DOHH2 (cell line): ENCODE data around the gene ATP10B.

Experiments
- H3F3A ChIP-seq: fragments of 200-600 bp; sonication (generic), shearing (Covaris generic); 2 replicates; pipeline ENCODE4 v1.6.0; 2016; ENCODE audit warnings: antibody characterized with exemption, mild to moderate bottlenecking; ENCODE audit not compliant: control insufficient read depth, insufficient read depth
- H3K27ac ChIP-seq: fragments of 200-600 bp; sonication (generic); 2 replicates; pipeline ENCODE4 v1.5.1; 2014; ENCODE audit warnings: low read depth, mild to moderate bottlenecking, low read length, moderate library complexity
- H3K27me3 ChIP-seq: fragments of 200-600 bp; sonication (generic); 2 replicates; pipeline ENCODE4 v1.6.1; 2014; ENCODE audit warnings: mild to moderate bottlenecking, low read length, mixed read lengths; ENCODE audit not compliant: control insufficient read depth
- H3K36me3 ChIP-seq: fragments of 200-600 bp; sonication (generic); 2 replicates; pipeline ENCODE4 v1.6.1; 2014; ENCODE audit warnings: mild to moderate bottlenecking, low read length, moderate library complexity, mixed read lengths; ENCODE audit not compliant: control insufficient read depth
- H3K4me1 ChIP-seq: fragments of 200-600 bp; sonication (generic); 2 replicates; pipeline ENCODE4 v1.6.1; 2014; ENCODE audit warnings: mild to moderate bottlenecking, low read length, mixed read lengths; ENCODE audit not compliant: control insufficient read depth
- H3K4me2 ChIP-seq: fragments of 200-600 bp; sonication (generic); 2 replicates; pipeline ENCODE4 v1.6.0; 2014; ENCODE audit warnings: mild to moderate bottlenecking, low read length, moderate library complexity
- H3K4me3 ChIP-seq: fragments of 200-600 bp; sonication (generic); 2 replicates; pipeline ENCODE4 v1.5.1; 2014; ENCODE audit warnings: mild to moderate bottlenecking, low read length, mixed read lengths
- H3K79me2 ChIP-seq: fragments of 200-600 bp; sonication (generic); 2 replicates; pipeline ENCODE4 v1.6.1; 2014; ENCODE audit warnings: mild to moderate bottlenecking, low read length, mixed read lengths; ENCODE audit not compliant: control insufficient read depth
- H3K9me2 ChIP-seq: fragments of 200-600 bp; sonication (generic); replicated peaks from 2 replicates; pipeline ENCODE4 v1.6.1; 2014; ENCODE audit warnings: mild to moderate bottlenecking, low read length, mixed read lengths; ENCODE audit not compliant: control insufficient read depth
- H3K9me3 ChIP-seq: fragments of 200-600 bp; sonication (generic); 2 replicates; pipeline ENCODE4 v1.6.1; 2014; ENCODE audit warnings: antibody characterized with exemption, low read length, mixed read lengths; ENCODE audit not compliant: control insufficient read depth, insufficient read depth
- H4K20me1 ChIP-seq: fragments of 200-600 bp; sonication (generic); 2 replicates; pipeline ENCODE4 v1.6.0; 2014; ENCODE audit warnings: low read depth, mild to moderate bottlenecking, antibody characterized with exemption, low read length, moderate library complexity; ENCODE audit not compliant: control insufficient read depth, insufficient read depth
- CTCF ChIP-seq: fragments of 200-600 bp; sonication (generic); IDR thresholded peaks from one replicate; pipeline ENCODE4 v1.5.1; 2014; ENCODE audit warnings: antibody characterized with exemption, mild to moderate bottlenecking, low read depth, low read length; ENCODE audit not compliant: poor library complexity, severe bottlenecking
- EZH2phosphoT487 ChIP-seq: fragments of 200-600 bp; sonication (generic); IDR thresholded peaks from 2 replicates; pipeline ENCODE4 v1.6.1; 2017; ENCODE audit warnings: borderline replicate concordance, mild to moderate bottlenecking, antibody characterized with exemption, low read length, moderate library complexity, mixed read lengths

Gene ATP10B

DNA sequence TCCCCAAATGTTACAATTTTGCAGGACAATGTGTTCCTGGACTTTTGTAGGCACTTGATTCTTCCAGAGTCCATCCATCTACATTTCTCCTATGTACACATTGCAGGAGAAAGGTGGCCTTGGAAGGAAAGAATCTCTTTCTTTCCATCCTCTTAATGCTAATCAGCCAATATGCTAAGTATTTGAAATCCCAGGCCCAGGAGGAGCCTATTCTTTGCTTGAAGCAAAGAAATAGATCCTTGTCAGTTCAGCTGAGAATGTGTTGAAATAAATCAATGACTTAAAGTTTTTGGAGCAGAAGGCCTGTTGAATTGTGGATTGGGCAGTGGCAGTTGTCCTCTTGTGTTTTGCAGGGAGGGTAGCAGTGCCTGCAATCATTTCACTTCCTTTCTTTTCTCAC is 317.1 kb downstream of the ATP10B start:
- Histone ChIP-seq H3K4me1 (no peaks in the 10 kb centered on the region), H3K4me3 (no peak overlapping the region), H3K27ac (no peak overlapping the region), H3K9me3 (no peaks in the 10 kb centered on the region), H3K9me2 (no peaks in the 10 kb centered on the region), H4K20me1 (no peaks in the 10 kb centered on the region), H3K27me3 (no peaks in the 10 kb centered on the region), H3K36me3 (no peaks in the 10 kb centered on the region), H3K79me2 (no peaks in the 10 kb centered on the region), H3F3A (no peaks in the 10 kb centered on the region), H3K4me2 (no peak overlapping the region)
- TF ChIP-seq CTCF (no peak), EZH2phosphoT487 (no peak)

DNA sequence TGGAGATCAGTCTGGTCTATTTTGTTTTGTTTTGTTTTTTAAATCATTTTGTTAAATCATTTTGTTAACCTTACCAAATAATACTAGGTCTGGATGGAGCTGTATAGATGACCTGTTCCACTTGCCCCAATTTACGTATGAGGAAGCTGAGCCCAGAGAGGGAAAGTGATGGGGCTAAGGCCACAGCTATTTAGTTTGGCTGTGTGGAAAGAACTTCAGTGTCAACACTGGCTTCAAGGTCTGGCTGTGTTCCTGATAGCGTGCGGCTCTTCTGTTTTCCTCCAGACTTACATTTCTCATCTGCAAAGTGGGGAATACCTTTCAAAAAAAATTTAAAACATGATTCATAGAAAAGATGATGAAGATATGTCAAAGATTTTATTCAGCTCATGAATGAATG is 317.9 kb downstream of the ATP10B start:
- Histone ChIP-seq H3F3A (no peaks in the 10 kb centered on the region), H3K27ac (no peak overlapping the region), H3K9me3 (no peaks in the 10 kb centered on the region), H3K4me3 (no peak overlapping the region), H4K20me1 (no peaks in the 10 kb centered on the region), H3K36me3 (no peaks in the 10 kb centered on the region), H3K27me3 (no peaks in the 10 kb centered on the region), H3K79me2 (no peaks in the 10 kb centered on the region), H3K9me2 (no peaks in the 10 kb centered on the region), H3K4me2 (no peak overlapping the region), H3K4me1 (no peaks in the 10 kb centered on the region)
- TF ChIP-seq CTCF, result no peak
- no peak for TF ChIP-seq EZH2phosphoT487

DNA sequence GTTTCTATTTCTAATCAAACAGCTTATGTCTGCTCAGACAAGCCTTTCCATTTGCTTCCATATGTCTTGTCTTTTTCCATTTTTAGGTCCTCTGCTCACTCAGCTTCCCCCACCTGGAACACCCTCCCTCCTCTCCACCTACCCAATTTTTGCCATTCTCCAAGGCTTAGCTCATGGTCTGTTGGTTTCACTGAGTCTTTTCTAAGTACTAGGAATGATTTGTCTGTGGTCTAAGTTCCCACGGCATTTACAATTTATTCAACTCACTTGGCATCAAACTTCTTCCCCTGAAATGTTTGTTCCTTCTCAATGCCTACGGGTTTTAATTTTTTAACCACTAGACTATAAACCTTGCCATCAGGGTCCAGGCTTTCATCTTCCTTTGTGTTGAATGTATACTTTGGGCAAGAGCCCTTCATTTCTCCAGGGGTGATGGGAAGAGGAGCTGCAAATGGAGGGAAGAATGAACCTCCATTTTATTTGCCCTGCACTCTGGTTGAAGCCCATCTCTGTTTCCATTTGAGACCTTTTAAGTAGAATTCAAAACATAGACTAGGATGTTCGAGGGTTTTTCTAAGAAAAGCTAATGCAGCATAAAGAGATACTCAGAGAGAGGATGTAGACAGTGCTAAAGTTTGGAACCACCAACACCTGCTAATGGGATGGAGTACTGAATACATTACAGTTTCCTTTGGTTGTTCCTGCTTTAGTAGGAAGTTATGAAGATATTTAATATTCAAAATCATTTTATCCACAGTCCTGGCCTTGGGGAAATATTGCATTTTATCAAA is 326.3 kb downstream of the ATP10B start:
- no peak overlapping the region for H3K4me3 ChIP-seq
- H3K9me3 ChIP-seq, result no peaks in the 10 kb centered on the region
- H3K27me3 ChIP-seq, result peaks cover 3% of the 10 kb centered on the region; the same call in 1 of the 2 replicates
- H3K79me2 ChIP-seq, result no peaks in the 10 kb centered on the region
- TF ChIP-seq CTCF (no peak), EZH2phosphoT487 (no peak)
- H3K27ac ChIP-seq, result no peak overlapping the region
- H3K4me2 ChIP-seq, result no peak overlapping the region
- no peaks in the 10 kb centered on the region for H3K36me3 ChIP-seq
- H3F3A ChIP-seq, result no peaks in the 10 kb centered on the region
- H3K4me1 ChIP-seq, result no peaks in the 10 kb centered on the region
- H4K20me1 ChIP-seq, result no peaks in the 10 kb centered on the region
- H3K9me2 ChIP-seq, result no peaks in the 10 kb centered on the region
